T-cell (primary cell): ENCODE measurements around the gene PLCE1. TPM values are rescaled to one million over a fixed set of nuclear protein-coding genes. Genes with fewer than 3 reads are reported as not detected.

Experiments used
- ATAC-seq, 4 experiments: fragments of 200-7000 bp in 3 of 4; fragments of 150-1000 bp in 1 of 4; cut with Tn5 transposase; replicated peaks in 1 of 4; 1 replicate in 3 of 4; 2 replicates in 1 of 4; pipeline ENCODE4 v1.10.0; 2021; ENCODE audit warnings: moderate library complexity in 3 of 4, mild to moderate bottlenecking in 2 of 4, moderate number of reproducible peaks in 1 of 4
- CTCF ChIA-PET, 2 donors: fragments of 300-600 bp; sonication (Branson Sonifier 250); formaldehyde crosslinking; loops; one replicate each; lab custom pipeline; 2022; ENCODE audit warnings: antibody characterized with exemption in 2 of 2; lab: Charles Lee
- POLR2A ChIA-PET, 2 donors: fragments of 300-600 bp; sonication (Branson Sonifier 250); formaldehyde crosslinking; loops; one replicate each; lab custom pipeline; 2022; ENCODE audit warnings: antibody characterized with exemption in 2 of 2; lab: Charles Lee
- DNase-seq, 35 experiments: peaks; one replicate each; pipeline versions ENCODE4 v3.0.0 to v3.0.0-alpha.2; 2013 to 2023
- H3K27ac ChIP-seq: one replicate; pipeline ENCODE4 v1.5.1; 2013; ENCODE audit warnings: low read length
- H3K27me3 ChIP-seq, 2 experiments: replicated peaks in 1 of 2; 1 replicate in 1 of 2; 2 replicates in 1 of 2; pipeline versions ENCODE4 v1.6.1 to v1.7.0; 2013; ENCODE audit warnings: low read length in 1 of 2, mixed read lengths in 1 of 2; ENCODE audit not compliant: control insufficient read depth in 2 of 2, insufficient read depth in 2 of 2; ENCODE audit errors: extremely low read depth in 1 of 2
- H3K36me3 ChIP-seq, 2 donors: 1 replicate in 1 of 2; 2 replicates in 1 of 2; pipeline versions ENCODE4 v1.6.1 to v1.7.0; 2013; ENCODE audit warnings: low read length in 1 of 2; ENCODE audit not compliant: control insufficient read depth in 2 of 2, insufficient read depth in 1 of 2; ENCODE audit errors: extremely low read depth in 1 of 2
- H3K4me1 ChIP-seq, 2 experiments: 1 replicate in 1 of 2; 2 replicates in 1 of 2; pipeline versions ENCODE4 v1.6.1 to v1.7.0; 2013; ENCODE audit warnings: low read length in 2 of 2, mixed read lengths in 1 of 2; ENCODE audit not compliant: insufficient read depth in 2 of 2, control insufficient read depth in 1 of 2; ENCODE audit errors: extremely low read depth in 1 of 2
- H3K4me3 ChIP-seq, 2 donors: 1 replicate in 1 of 2; 2 replicates in 1 of 2; pipeline versions ENCODE4 v1.5.1 to v1.7.0; 2013; ENCODE audit warnings: mild to moderate bottlenecking in 2 of 2, low read length in 1 of 2, moderate library complexity in 1 of 2; ENCODE audit not compliant: control insufficient read depth in 1 of 2; ENCODE audit errors: extremely low read depth in 1 of 2
- H3K9me3 ChIP-seq: 2 replicates; pipeline ENCODE4 v1.7.0; 2013
- H3K27ac Mint-ChIP-seq, 2 donors: one replicate each; pipeline ENCODE4 v1.8.0; 2020 to 2021; ENCODE audit warnings: mild to moderate bottlenecking in 2 of 2, mixed read lengths in 2 of 2
- H3K27me3 Mint-ChIP-seq, 2 donors: one replicate each; pipeline ENCODE4 v1.8.0; 2021 to 2022; ENCODE audit warnings: mixed read lengths in 2 of 2
- H3K36me3 Mint-ChIP-seq: one replicate; pipeline ENCODE4 v1.8.0; 2021; ENCODE audit warnings: mixed read lengths
- H3K4me1 Mint-ChIP-seq, 3 donors: one replicate each; pipeline ENCODE4 v1.8.0; 2020 to 2022; ENCODE audit warnings: mixed read lengths in 3 of 3, mild to moderate bottlenecking in 1 of 3
- H3K4me3 Mint-ChIP-seq, 3 donors: one replicate each; pipeline ENCODE4 v1.8.0; 2020 to 2022; ENCODE audit warnings: mild to moderate bottlenecking in 3 of 3, mixed read lengths in 3 of 3, moderate library complexity in 3 of 3
- H3K9me3 Mint-ChIP-seq, 3 donors: one replicate each; pipeline ENCODE4 v1.8.0; 2020 to 2022; ENCODE audit warnings: mixed read lengths in 3 of 3
- WGBS: methylation state at CpG from one replicate; pipeline ENCODE4 v1.1.5; 2013; ENCODE audit warnings: missing lambda C conversion rate; ENCODE audit not compliant: insufficient coverage; 5-methylcytosine and 5-hydroxymethylcytosine counted together
- total RNA-seq, 35 experiments: library from RNA in 6 of 35; stranded (reverse) in 6 of 35; fragments of 120-200 nt in 1 of 35; gene quantifications; one replicate each; pipeline versions ENCODE4 v1.2.1 to v1.2.4 and lab custom pipeline; 2013 to 2026

Gene PLCE1
- total RNA-seq, 5 donors from 2014 or later (not counting 1 experiment from before 2014, with no cell fraction given), result 0.03 to 0.06 (median 0.03) TPM; not detected in 2

- Histone ChIP-seq H3K36me3 (no peaks in the 10 kb centered on the region), H3K4me3 (no peak overlapping the region), H3K9me3 (no peaks in the 10 kb centered on the region), H3K4me1 (no peaks in the 10 kb centered on the region), H3K27me3 (no peaks in the 10 kb centered on the region), H3K27ac (no peak overlapping the region)
- ATAC-seq, result no peak
- H3K9me3 Mint-ChIP-seq, result peaks cover 3 to 7% (median 7%) of the 10 kb centered on the region in 3 donors
- H3K27ac Mint-ChIP-seq, result no peak overlapping the region
- H3K4me1 Mint-ChIP-seq, result no peaks in the 10 kb centered on the region
- H3K27me3 Mint-ChIP-seq, result peaks cover 5 to 19% of the 10 kb centered on the region in 2 donors
- ChIA-PET CTCF (no interaction called here), POLR2A (no interaction called here)
- DNase-seq, result no peak
- no peaks in the 10 kb centered on the region for H3K36me3 Mint-ChIP-seq
- no peak overlapping the region for H3K4me3 Mint-ChIP-seq
- WGBS, result no CpG with 5 or more reads among the region's 1 CpG
Observed at GRCh38 chr10:94036766-94037033, 43.0 kb downstream of the PLCE1 start.

- Mint-ChIP-seq H3K27ac (no peak overlapping the region), H3K27me3 (peaks cover 5 to 16% of the 10 kb centered on the region in 2 donors), H3K9me3 (peaks cover 0 to 4% (median 4%) of the 10 kb centered on the region in 3 donors), H3K4me3 (no peak overlapping the region), H3K4me1 (no peaks in the 10 kb centered on the region), H3K36me3 (no peaks in the 10 kb centered on the region)
- H3K27ac ChIP-seq, result no peak overlapping the region
- H3K9me3 ChIP-seq, result no peaks in the 10 kb centered on the region
- no peaks in the 10 kb centered on the region for H3K4me1 ChIP-seq
- no peak for ATAC-seq
- H3K27me3 ChIP-seq, result no peaks in the 10 kb centered on the region
- no peak overlapping the region for H3K4me3 ChIP-seq
- no peaks in the 10 kb centered on the region for H3K36me3 ChIP-seq
- WGBS, result 87% methylated on average over 2 of the region's 3 CpGs
- ChIA-PET CTCF (no interaction called here), POLR2A (no interaction called here)
- no peak for DNase-seq
Observed at GRCh38 chr10:94037286-94037685, 43.6 kb downstream of the PLCE1 start.

- Mint-ChIP-seq H3K4me1 (no peaks in the 10 kb centered on the region), H3K27ac (no peak overlapping the region), H3K36me3 (no peaks in the 10 kb centered on the region), H3K4me3 (no peak overlapping the region), H3K9me3 (peaks cover 0 to 4% (median 2%) of the 10 kb centered on the region in 3 donors), H3K27me3 (peaks cover 5 to 16% of the 10 kb centered on the region in 2 donors)
- Histone ChIP-seq H3K9me3 (no peaks in the 10 kb centered on the region), H3K27ac (no peak overlapping the region), H3K4me3 (no peak overlapping the region), H3K27me3 (no peaks in the 10 kb centered on the region), H3K4me1 (no peaks in the 10 kb centered on the region), H3K36me3 (no peaks in the 10 kb centered on the region)
- DNase-seq, result no peak
- POLR2A ChIA-PET, result no interaction called here
- CTCF ChIA-PET, result no interaction called here
- no peak for ATAC-seq
- WGBS, result 57% methylated on average over 4 of the region's 4 CpGs
Observed at GRCh38 chr10:94038024-94038423, 44.3 kb downstream of the PLCE1 start.

GRCh38 chr10:94041206-94041605 is 47.5 kb downstream of the PLCE1 start:
- no peak for ATAC-seq
- Mint-ChIP-seq H3K27ac (no peak overlapping the region), H3K27me3 (peaks cover 5 to 10% of the 10 kb centered on the region in 2 donors)

GRCh38 chr10:94042001-94042833 is 48.5 kb downstream of the PLCE1 start:
- CTCF ChIA-PET, result interaction anchor here in 1 of 2 donors (0.6 kb wide), 1 partner anchor 75 kb away, joined by 3 read pairs; no protein-coding TSS in a partner anchor
- no peaks in the 10 kb centered on the region for H3K36me3 ChIP-seq
- H3K9me3 ChIP-seq, result no peaks in the 10 kb centered on the region
- Mint-ChIP-seq H3K4me1 (no peaks in the 10 kb centered on the region), H3K27ac (no peak overlapping the region), H3K4me3 (no peak overlapping the region), H3K27me3 (peaks cover 5 to 7% of the 10 kb centered on the region in 2 donors), H3K9me3 (no peaks in the 10 kb centered on the region), H3K36me3 (no peaks in the 10 kb centered on the region)
- H3K27ac ChIP-seq, result no peak overlapping the region
- H3K4me1 ChIP-seq, result no peaks in the 10 kb centered on the region
- 14% methylated on average over 1 of the region's 3 CpGs for WGBS
- ATAC-seq (no peak), DNase-seq (no peak)
- H3K27me3 ChIP-seq, result no peaks in the 10 kb centered on the region
- H3K4me3 ChIP-seq, result no peak overlapping the region
- POLR2A ChIA-PET, result no interaction called here

More at GRCh38 chr10:94041206-94041605, 47.5 kb downstream of the PLCE1 start:
- ChIA-PET POLR2A (no interaction called here), CTCF (no interaction called here)
- Mint-ChIP-seq H3K4me3 (no peak overlapping the region), H3K36me3 (no peaks in the 10 kb centered on the region), H3K9me3 (no peaks in the 10 kb centered on the region), H3K4me1 (no peaks in the 10 kb centered on the region)
- no peak overlapping the region for H3K4me3 ChIP-seq
- 60% methylated on average over 1 of the region's 4 CpGs for WGBS
- no peaks in the 10 kb centered on the region for H3K27me3 ChIP-seq
- H3K4me1 ChIP-seq, result no peaks in the 10 kb centered on the region
- H3K36me3 ChIP-seq, result no peaks in the 10 kb centered on the region
- DNase-seq, result no peak
- no peak overlapping the region for H3K27ac ChIP-seq
- H3K9me3 ChIP-seq, result no peaks in the 10 kb centered on the region

GRCh38 chr10:94042834-94043175 is 49.1 kb downstream of the PLCE1 start:
- H3K9me3 ChIP-seq, result no peaks in the 10 kb centered on the region
- no CpG with 5 or more reads among the region's 4 CpGs for WGBS
- no peak for ATAC-seq
- DNase-seq, result no peak
- no peaks in the 10 kb centered on the region for H3K9me3 Mint-ChIP-seq
- H3K36me3 Mint-ChIP-seq, result no peaks in the 10 kb centered on the region
- no peaks in the 10 kb centered on the region for H3K4me1 Mint-ChIP-seq
- no peak overlapping the region for H3K4me3 ChIP-seq
- no peak overlapping the region for H3K27ac ChIP-seq
- H3K36me3 ChIP-seq, result no peaks in the 10 kb centered on the region
- no peaks in the 10 kb centered on the region for H3K4me1 ChIP-seq
- ChIA-PET CTCF (no interaction called here), POLR2A (no interaction called here)
- peaks cover 5 to 7% of the 10 kb centered on the region in 2 donors for H3K27me3 Mint-ChIP-seq
- H3K27ac Mint-ChIP-seq, result no peak overlapping the region
- H3K27me3 ChIP-seq, result no peaks in the 10 kb centered on the region
- no peak overlapping the region for H3K4me3 Mint-ChIP-seq
